Ovary (tissue), 3 donors: ENCODE data around the gene PTGIS.

ENCODE experiments used
- POLR2A ChIP-seq: fragments of 450-650 bp; IDR thresholded peaks from one replicate; pipeline ENCODE4 v1.6.1; 2017; ENCODE audit warnings: antibody characterized with exemption, mild to moderate bottlenecking, moderate library complexity
- TF ChIP-seq, protein P1 (sequence below), 3 donors: fragments of 450-650 bp in 2 of 3; fragments of 200-600 bp in 1 of 3; IDR thresholded peaks; one replicate each; pipeline versions ENCODE4 v1.5.1 to v1.8.0; 2016 to 2022; ENCODE audit warnings: antibody characterized with exemption in 3 of 3, mild to moderate bottlenecking in 1 of 3
- donor health status: DM: no; HTN: no; CAD: no.

DNA sequence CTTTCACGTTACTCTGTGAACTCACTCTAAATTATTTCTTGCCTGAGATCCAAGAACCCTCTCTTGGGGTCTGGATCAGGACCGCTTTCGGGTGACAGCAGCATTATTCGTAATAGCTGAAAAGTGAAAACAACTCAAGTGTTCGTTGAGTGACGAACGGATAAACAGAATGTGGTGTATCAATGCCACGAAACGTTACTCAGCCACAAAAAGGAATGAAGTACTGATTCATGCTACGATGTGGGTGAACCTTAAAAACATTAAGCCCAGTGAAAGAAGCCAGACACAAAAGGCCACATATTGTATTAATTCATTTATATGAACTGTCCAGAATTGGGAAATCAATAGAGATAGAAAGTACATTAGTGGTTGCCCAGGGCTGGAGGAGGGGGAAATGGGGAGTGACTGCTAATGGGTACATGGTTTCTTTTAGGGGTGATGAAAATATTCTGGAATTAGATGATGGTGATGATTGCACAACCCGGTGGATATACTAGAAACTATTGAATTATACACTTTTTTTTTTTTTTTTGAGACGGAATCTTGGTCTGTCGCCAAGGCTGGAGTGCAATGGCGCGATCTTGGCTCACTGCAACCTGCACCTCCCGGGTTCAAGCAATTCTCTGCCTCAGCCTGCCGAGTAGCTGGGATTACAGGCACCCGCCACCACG, 8.4 kb downstream of the PTGIS start:
- no peak for TF ChIP-seq POLR2A
- TF ChIP-seq, protein P1, sequence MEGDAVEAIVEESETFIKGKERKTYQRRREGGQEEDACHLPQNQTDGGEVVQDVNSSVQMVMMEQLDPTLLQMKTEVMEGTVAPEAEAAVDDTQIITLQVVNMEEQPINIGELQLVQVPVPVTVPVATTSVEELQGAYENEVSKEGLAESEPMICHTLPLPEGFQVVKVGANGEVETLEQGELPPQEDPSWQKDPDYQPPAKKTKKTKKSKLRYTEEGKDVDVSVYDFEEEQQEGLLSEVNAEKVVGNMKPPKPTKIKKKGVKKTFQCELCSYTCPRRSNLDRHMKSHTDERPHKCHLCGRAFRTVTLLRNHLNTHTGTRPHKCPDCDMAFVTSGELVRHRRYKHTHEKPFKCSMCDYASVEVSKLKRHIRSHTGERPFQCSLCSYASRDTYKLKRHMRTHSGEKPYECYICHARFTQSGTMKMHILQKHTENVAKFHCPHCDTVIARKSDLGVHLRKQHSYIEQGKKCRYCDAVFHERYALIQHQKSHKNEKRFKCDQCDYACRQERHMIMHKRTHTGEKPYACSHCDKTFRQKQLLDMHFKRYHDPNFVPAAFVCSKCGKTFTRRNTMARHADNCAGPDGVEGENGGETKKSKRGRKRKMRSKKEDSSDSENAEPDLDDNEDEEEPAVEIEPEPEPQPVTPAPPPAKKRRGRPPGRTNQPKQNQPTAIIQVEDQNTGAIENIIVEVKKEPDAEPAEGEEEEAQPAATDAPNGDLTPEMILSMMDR (IDR thresholded peaks at IDR 0.05), result no peak
